Smooth muscle cell of trachea (primary cell): ENCODE measurements around the gene SSR1. TPM values are rescaled to one million over a fixed set of nuclear protein-coding genes. Genes with fewer than 3 reads are reported as not detected.

Experiments
- total RNA-seq: library from RNA; depleted of rRNA; stranded (reverse); fragments of >200 nt; gene quantifications from 2 replicates; pipeline ENCODE4 v1.2.1, GENCODE V29; 2014

Gene SSR1
- total RNA-seq: 40.4 and 132 TPM in 2 replicates

DNA sequence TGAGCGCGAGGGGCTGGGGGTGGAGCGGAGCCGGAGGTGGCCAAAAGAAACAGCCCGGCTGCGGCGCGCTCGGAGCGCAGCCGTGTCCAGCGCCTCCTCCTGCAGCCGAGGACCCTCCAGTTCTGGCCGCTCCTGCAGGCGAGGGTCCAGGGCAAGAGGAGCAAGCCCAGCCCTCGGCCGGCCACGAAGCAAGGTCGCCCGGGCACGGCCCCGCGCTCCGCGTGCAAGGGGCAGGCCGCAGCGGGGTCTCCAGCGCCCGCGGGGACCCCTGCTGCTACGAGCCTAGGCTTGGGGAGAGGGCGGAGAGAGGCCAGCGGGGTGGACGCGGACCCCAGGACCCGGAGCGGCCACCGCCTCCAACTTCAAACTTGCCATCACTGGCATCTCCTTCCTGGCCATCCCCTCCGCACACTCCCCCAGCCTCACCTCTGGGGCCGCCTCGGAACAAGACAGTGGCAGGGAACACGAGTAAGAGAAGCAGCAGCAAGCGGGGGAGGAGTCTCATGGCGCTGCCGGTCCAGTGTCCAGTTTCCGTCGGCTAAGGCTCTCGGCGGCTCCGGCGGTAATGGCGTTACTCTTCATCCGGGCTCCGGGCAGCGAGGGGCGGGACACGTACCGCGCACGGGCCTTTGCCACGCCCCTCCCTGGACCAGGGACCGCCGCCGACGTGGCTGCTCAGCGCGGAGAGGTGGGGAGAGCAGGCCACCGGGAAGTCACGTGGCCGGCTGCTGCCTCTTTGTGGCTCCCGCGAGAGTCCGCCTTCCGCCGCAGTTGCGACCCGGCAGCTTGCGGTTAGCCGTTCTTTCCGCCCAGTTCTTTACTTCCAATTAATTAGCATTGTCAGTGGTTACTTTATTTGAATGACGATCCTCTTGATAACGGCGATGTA lies at the start of gene SSR1:
TSS of gene SSR1 (minus strand) at position 584 of the 889 bp plus-strand sequence. CDS start at position 505, 79 bp downstream.

Other genes with a start within 250 kb of the SSR1 start
- 18.0 and 19.0 TPM in 2 replicates for gene RREB1, start 205.2 kb downstream of the SSR1 start, total RNA-seq
- 0.17 TPM in 1 of 2 replicates, not detected in the other for gene CAGE1, start 76.5 kb upstream of the SSR1 start, total RNA-seq
- 12.4 and 15.7 TPM in 2 replicates for gene RIOK1, start 76.6 kb upstream of the SSR1 start, total RNA-seq
- gene DSP, start 228.5 kb upstream of the SSR1 start, total RNA-seq: under 0.01 and 0.44 TPM in 2 replicates